Measurements from ENCODE around the gene TFF2.

TFF2 gene

DNA sequence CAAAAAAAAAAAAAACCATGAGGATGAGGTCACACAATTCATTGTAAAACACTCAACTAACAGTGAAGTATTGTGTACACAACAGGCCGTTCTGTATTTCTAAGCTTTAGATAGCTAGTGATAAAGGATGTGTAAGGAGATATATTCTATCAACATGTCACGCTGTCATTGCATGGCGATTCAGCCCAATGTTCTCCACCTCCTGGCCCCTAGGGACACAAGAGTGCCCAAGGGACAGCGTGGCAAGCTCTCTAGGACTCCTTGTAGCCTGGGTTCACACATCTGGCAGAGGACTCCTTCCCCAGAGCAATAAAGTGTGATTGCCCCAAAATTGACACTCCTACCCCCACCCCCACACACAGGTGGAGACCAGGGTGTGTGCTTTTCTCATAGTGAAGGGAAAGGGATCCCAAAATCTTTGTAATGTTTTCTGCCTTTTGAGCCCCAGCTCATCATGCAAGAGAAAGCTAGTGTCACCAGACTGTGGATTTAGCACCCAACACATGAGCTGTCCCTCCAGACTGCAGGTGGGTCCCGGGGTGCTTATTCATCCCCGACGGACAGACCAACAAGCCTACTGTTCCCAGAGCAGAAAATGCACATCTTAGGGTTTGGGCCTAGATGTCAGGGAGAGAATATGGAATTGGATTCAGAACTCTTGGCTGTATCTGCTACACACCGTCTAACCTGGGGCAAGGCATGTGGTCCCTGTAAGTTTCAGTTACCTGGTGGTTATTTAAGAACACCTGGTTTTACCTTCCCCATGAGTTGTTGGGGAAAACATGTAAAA is 33.6 kb upstream of the TFF2 start:
- no peak for DNase-seq (ENCODE audit: low spot score)

DNA sequence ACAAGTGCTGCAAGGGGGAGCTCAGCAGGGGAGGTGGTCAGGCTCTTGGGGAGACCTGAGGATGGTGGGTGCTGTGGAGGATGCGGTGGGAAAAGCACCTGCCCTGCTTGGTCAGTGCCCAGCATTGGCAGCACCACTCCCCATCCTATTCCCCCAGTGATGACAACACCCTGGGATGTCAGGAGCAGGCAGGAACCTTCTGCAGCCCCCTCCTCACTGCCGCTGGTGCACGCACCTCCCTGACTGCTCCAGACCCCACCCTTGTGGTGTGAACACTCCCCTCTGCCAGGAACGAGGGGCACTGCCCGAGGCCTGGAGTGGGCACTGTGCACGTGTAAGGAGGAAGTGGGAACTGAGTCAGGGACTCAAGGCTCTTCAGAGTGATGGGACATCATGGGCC is 32.5 kb upstream of the TFF2 start:
- no peak for DNase-seq (ENCODE audit: low spot score)

DNA sequence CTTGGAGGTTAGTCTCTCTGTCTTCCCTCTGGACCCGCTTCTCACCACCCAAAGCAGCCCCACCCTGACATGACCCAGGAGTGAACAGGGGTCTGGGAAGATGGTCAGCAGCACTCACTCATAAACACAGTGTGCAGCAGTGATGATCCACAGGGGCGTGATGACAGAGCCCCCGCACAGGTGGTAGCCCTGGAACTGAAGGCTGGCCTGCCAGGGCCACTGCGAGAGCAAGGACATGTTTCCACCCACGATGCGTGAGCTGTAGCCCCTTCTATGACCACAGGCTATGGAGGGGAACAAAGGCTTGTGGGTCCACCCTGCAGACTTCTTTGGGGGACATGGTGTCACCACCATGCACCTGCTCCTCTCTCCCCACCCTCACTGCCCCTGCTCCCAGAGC is 32.1 kb upstream of the TFF2 start:
- no peak for DNase-seq (ENCODE audit: low spot score)

DNA sequence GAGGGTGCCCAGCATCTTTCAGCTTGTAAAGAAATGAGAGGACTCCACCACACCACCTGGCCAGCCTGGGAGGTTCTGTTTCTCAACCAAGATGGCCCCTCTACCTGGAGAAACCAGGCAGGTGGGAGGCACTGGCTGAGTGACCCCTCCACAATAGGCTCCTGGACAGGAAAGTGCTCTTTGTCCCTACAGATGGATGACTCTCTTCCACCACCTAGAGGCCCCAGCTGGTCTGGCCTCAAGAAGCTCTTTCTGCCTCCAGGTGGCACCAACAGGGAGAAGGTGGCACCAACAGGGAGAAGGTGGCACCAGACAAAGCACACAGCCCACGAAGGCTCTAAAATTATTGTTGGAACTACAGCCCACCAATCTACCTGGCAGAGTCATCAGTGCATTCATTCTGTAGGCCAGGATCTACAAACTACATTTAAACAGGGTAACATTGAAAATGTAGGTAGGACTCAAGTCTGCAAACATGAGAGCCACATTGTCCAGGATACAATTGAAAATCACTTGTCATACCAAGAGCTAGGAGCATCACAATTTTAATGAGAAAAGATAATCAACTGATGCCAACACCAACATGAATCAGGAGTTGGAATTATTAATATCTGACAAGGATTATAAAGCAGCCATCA is 30.7 kb upstream of the TFF2 start:
- peak; percentile 31 for DNase-seq (ENCODE audit: low spot score)

DNA sequence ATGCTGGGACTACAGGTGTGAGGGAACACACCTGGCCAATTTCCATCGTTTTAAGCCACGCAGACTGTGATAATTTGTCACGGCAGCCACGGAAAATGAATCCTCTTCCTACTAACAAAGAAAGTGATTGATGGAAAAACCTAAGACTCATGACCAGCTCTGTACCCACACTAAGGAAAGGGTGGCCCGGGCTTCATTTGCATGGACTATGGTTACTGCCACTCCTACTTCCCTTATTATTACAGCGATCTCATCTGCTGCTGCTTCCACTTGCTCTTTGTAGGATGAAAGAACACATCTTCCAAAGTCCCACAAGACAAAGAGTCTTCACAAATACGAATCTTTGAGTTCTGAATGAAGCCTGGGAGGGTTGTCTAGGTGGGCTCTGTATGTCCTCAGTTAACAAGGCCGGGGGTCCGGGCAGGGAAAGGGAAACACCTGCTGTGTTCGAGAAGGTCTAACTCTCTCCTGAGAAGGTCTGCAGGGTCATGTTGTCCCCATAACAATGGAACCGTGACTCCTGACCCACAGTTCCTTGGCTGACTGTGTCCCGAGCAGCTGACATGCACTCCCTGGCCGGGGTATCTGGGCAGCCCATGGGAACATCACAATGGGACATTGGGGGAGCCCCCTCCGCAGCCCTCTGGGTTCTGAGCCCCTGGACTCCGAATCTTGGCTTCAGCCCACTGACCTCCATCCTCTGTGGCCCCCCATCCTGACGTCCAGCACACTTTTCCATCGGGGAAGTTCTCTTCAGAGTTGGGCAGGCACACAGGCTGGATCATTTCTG is 28.8 kb upstream of the TFF2 start:
- DNase-seq (ENCODE audit: low spot score), result no peak

DNA sequence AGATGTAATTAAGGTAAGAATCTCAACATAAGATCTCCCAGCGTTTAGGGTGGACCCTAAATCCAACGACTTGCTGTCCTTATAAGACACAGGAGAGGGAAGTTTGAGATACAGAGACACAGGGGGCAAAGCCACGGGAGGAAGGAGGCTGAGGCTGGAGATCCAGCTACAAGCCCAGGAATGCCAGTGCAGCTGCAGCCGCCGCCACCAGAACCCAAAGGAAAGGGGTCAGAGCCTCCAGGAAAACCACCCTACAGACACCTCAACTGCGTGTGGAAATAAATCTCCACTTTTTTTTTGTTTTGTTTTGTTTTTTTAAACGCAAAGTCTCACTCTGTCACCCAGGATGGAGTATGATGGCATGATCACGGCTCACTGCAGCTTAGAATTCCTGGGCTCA is 27.6 kb upstream of the TFF2 start:
- no peak for DNase-seq (ENCODE audit: low spot score)

DNA sequence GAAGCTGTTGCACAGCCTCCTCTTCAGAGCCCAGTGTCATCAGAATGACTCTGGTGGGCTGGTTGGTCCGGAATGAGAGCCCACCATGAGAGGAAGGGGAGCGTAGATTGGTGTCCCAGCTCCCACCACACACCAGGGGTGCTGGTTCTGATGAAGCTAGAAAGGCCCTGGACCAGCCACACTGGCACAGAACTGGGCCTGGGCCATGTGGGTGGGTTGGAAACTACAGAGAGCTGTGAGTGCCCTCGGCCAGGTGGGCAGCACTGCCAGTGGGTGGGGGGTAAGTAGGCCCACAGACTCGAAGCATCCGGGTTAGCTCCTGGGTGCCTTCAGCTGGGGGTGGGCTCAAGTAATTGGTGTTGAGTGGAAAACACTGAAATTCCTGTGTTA is 27.2 kb upstream of the TFF2 start:
- DNase-seq (ENCODE audit: low spot score), result no peak

DNA sequence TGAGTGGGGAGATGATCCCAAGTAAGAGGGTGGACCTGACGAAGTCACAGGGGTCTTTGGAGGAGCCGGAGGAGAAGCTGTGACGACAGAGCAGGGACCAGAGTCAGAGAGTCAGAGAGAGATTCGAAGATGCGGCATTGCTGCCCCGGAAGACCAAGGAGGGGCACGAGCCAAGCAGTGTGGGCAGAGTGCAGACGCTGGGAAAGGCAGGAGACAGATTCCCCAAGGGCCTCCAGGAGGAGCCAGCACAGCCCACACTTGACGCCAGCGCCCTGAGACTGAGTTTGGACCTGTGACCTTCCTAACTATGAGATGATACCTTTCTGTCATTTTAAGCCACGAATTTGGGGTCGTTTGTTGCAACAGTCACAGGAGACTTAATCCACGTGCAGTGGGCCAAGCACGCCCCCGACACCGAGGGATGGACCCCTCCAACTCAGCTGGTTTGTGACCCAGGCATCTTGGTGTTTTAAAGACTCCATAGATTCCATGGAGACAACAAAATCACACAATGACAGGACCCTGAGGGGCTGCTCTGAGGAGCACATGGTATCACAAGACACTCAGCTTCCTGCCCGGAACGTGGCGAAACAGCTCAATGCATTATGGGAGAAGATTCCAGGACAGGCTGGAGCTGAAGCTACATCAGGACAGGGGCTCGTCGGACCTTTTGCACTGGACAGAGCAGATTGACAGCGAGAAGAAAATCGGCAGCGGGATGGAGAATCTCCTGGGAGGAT is 26.6 kb upstream of the TFF2 start:
- no peak for DNase-seq (ENCODE audit: low spot score)

DNA sequence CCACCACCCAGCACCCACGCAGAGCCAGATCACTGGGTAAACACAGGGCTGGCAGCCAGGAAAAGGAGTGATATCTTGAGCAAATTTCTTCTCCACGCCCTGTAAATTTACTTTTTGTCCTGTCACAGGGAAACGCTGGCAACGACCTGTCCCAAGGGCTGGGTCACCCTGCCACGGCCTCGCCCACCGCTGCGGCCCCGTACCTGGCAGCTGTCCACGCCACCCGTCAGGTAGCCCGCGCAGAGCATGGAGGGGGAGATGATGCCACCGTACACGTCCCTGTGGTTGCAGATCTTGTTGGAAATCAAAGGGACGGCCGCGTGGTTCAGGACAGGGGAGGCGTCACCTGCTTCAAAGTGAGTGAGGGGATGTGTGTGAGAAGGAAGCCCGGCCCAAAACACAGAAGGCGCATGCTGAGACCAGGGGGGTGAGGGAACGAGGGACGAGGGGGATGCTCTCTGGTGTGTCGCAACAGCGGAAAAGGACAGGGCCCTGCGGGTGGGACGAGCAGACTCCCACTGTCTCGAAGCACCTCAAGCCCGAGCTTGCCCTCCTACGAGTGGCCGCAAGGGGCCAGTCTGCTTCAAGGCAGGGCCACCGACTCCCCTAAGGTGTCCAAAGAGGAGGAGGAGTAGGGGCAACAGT is 25.7 kb upstream of the TFF2 start:
- no peak for DNase-seq (ENCODE audit: low spot score)

DNA sequence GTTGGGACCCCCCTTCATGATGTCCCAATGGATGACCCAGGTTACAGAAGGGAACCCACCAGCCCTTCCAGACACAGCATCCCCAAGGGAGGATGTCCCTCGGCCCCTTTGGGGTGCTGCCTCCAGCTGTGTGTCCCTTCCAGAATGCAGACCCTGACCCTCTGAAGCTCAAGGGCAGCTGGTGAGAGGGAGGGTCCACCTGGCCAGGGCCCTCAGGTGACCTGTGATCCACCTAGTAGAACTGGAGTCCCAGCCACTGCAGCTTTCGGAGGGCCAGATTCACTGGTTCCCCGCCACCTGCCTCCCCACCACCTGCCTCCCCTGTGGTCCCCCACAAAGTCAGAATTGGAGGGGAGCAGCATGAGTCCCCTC is 25.2 kb upstream of the TFF2 start:
- DNase-seq (ENCODE audit: low spot score), result no peak

DNA sequence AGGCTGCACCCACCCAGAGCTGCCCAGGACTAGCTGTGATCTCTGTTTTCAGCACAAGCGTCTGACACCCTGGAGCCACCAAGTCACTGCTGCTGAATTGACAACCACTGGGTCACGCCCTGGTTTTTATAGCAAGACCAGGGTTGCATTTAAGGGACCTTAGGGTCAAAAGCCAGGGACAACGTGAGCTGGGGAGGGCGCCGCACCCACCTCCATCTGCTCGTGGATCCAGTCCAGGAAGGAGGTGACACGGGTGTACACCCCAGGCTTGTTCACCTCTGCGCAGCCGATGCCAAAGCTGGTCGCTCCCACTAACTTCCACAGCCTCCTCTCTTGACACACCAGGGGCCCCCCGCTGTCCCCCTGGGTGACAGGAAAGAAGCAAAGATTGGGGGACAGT is 24.7 kb upstream of the TFF2 start:
- no peak for DNase-seq (ENCODE audit: low spot score)

DNA sequence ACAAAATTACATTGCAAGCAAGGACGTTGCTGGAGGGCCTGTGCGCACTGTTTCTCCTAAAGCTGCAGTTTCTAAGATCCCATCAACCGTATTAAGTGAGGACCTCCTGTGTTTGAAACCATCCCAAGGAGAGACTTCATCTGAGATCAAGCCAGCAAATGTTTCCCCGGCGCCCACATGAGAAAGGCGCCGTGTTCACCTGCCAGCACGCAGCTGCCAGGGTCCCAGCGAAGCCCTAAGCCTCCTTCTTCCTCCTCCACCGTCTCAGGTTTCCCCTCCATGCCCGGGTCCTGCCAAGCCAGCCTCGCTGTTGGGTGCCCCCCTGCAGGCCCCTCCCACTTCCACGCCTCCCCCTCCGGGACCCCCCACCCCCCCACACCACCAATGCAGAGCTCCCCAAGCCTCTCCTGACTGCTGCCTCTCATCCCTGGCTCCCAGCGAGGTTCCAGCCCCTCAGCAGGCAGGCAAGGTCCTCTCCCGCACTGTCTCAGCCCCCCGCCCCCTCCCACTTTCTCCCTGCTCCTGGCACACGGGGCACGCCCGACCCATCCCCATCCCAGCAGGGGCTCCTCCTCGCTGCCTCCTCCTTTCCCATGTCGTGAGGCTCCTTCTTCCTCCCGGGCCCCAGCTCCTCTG is 24.2 kb upstream of the TFF2 start:
- DNase-seq (ENCODE audit: low spot score), result no peak

DNA sequence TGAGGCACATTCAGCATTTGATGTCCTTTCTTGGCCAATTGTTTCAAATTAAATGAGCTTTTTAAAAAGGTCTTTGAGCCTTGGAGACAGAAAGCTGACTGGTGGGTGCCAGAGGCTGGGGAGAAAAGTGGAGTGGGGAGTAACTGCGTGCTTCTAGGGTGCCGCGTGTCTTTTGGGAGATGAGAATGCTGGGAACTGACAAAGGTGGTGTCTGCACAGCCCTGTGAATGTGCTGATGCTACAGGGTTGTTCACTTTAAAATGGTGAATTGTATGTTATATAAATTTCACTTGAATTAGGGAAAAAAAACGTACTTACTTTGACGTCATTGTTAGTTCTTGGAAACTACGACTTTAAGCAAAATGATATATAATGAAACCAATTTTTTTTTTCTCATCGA is 23.7 kb upstream of the TFF2 start:
- no peak for DNase-seq (ENCODE audit: low spot score)

DNA sequence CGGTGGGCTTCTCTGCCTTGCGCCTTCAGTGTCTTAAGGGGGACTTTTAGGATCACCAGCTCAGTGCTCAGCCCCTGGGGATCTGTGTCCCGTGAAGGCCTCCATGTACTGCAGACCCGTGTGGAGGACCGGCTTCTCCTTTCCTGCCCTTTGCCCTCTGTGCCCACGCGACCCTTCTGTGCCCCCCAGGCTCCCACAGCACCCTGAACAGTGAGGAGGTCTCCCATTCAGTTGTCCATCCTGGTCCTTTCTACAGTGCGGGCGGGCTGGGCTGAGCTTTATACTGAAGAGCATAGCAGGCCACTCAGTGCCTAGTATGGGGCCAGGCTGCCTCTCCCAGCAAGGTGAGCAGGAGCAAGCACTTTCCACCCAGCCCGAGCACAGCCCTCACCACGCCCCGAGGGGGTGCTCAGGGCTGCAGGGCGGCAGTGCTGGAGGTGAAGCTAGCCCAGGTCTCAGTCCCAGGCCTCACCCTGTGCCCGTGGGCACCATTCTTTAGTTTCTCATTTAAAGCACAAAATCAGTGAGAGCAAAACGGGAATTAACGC is 23.2 kb upstream of the TFF2 start:
- no peak for DNase-seq (ENCODE audit: low spot score)

DNA sequence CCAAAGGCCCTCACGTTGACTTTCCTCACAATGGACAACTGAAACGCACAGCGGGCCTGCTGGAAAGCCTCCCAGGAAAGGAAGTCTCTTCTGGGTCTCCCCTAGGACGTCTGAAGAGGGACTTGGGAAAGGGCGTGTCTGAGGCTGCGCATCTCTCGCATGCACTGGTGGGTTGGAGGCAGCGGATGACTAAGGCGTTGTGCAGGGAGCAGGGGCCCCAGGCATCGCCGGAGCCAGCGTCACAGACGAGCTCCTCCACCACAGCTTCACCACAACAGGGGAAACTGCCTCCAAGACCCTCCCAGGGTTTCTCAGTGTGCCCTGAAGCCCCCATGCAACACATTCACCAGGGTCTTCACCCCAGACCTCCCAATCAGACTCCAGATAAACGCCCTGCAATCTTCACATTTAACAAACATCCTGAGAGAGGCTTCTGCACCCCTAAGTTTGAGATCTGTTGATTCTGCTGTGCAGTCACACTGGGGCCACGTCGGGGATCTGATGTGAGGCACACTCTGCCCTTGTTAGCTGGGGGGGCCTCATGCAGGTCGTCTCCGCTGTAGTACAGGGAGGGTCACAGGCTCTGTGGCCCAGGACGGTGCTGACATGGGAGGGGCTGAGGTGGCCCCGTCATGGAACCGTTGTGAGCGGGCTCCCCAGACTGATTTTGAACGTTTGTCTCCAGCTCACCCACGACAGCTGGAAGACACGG is 22.6 kb upstream of the TFF2 start:
- no peak for DNase-seq (ENCODE audit: low spot score)

DNA sequence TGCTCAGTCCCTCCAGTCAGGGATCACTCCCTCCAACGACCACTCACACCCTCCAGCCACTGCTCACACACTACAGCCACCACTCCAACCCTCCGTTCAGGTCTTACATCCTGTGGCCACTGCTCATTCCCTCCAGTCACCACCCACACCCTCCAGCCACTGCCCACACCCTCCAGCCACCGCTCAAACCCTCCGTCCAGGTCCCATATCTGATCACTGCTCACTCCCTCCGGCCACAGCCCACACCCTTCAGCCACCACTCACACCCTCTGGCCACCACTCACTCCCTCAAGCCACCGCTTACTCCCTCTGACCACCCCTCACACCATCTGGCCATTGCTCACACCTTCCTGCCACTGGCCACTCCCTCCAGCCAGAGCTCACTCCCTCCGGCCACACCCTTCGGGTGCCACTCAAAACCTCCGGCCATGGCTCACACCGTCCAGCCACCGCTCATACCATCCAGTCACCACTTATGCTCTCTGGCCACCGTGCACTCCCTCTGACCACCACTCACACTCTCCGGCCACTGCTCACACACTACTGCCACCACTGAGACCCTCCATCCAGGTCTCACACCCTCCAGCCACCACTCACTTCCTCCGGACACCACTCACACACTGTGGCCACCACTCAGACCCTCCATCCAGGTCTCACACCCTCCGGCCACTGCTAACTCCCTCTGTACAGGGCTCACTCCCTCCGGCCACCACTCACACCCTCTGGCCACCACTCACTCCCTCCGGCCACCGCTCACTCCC is 20.3 kb upstream of the TFF2 start:
- no peak for DNase-seq (ENCODE audit: low spot score)

DNA sequence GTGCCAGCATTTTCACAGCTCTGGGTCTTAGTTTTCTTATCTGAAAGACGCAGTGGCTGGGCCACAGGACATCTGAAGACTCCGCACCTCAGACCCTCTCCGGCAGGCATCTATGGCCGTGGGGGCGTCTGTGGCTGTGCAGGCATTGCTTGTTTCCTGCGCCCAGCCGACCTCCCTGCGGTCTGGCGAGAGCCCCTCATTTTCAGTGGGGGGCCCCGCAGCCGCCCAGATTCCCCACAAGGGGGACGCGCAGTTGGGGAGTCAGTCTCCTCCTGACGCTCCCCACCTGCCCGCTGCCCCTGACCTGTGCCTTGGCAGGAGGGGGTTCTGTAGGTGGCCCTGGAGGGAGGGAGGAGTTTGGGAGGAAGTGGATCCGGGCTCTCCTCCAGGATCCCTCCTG is 19.0 kb upstream of the TFF2 start:
- DNase-seq (ENCODE audit: low spot score), result no peak

DNA sequence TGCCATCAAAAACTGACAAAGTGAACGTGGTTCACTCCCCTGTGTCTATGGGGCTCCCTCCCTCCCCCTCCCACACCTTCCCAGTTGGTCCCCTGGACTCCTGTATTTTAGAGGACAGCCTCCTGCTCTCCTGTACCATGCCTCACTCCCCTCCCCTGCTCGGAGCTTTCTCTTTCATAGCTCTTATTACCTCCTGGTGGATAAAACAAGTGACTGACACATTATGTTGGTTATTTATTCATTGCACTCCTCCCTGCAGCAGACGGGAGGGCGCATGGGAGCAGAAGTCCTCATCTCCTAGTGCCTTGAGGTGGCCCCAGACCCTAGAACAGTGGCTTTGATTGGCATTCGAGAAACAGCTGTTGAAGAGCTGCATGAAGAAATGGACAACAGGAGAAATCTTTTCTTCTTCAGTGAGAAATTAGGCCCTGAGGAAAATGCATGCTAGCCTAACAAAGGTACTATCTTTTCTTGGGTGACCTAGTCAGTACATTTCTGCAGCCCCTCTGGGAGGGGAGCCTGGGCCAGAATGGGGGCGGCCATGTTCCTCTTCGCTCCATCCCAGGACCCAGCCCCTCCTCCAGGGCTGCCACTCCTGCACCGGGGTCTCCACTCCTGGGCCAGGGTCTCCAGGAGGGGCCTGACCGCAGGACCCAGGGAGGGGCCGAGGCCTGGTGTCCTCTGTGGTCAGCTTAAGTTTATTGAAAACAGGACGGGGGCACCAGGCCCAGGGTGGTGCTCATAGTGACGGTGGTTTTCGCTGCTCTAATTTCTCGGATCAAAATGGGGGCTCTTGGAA is 16.8 kb upstream of the TFF2 start:
- DNase-seq (ENCODE audit: low spot score), result no peak

Measured in hematopoietic multipotent progenitor cell treated with erythropoietin and hydrocortisone succinate and interleukin-3 and kit ligand, for 17 days (in vitro differentiated cells).